H1 (cell line): Measurements from ENCODE around the gene ERG28. TPM values are rescaled to one million over a fixed set of nuclear protein-coding genes. Genes with fewer than 3 reads are reported as not detected.

Source experiments
- CTCF ChIA-PET: fragments of 300-600 bp; sonication (Branson Sonifier 250); formaldehyde crosslinking; loops from one replicate; lab custom pipeline; 2021; ENCODE audit not compliant: partially characterized antibody; lab: Charles Lee
- POLR2A ChIA-PET: fragments of 300-600 bp; sonication (Branson Sonifier 250); formaldehyde crosslinking; loops from one replicate; lab custom pipeline; 2021; ENCODE audit warnings: inconsistent platforms; ENCODE audit not compliant: partially characterized antibody; lab: Charles Lee
- DNase-seq, 2 experiments: peaks; one replicate each; pipeline versions ENCODE4 v3.0.0 to v3.0.0-alpha.2; 2010 to 2022; ENCODE audit warnings: low spot score in 2 of 2, low read depth in 1 of 2, mixed read lengths in 1 of 2
- FAIRE-seq: peaks from 2 replicates; lab custom pipeline; 2011; peaks lifted over from hg19 to GRCh38; lab: Jason Lieb, UNC
- H2AFZ ChIP-seq: 2 replicates; pipeline ENCODE4 v1.8.1; 2012; ENCODE audit warnings: low read length, inconsistent platforms
- H2AK5ac ChIP-seq: 2 replicates; pipeline ENCODE4 v1.6.1; 2013; ENCODE audit warnings: low read depth, low read length
- H2BK120ac ChIP-seq: replicated peaks from 2 replicates; pipeline ENCODE3; 2013; ENCODE audit warnings: low read depth, low read length, inconsistent platforms
- H2BK12ac ChIP-seq: 2 replicates; pipeline ENCODE4 v1.6.1; 2013; ENCODE audit warnings: low read depth, low read length
- H2BK15ac ChIP-seq: 2 replicates; pipeline ENCODE4 v1.6.1; 2013; ENCODE audit warnings: low read length
- H2BK20ac ChIP-seq: 2 replicates; pipeline ENCODE4 v1.6.1; 2013; ENCODE audit warnings: low read length
- H2BK5ac ChIP-seq: 2 replicates; pipeline ENCODE4 v1.6.1; 2013; ENCODE audit warnings: low read depth, low read length
- H3K14ac ChIP-seq: 2 replicates; pipeline ENCODE4 v1.6.1; 2013; ENCODE audit warnings: inconsistent platforms; ENCODE audit not compliant: insufficient read length
- H3K18ac ChIP-seq: 2 replicates; pipeline ENCODE4 v1.6.1; 2013; ENCODE audit warnings: low read length; ENCODE audit errors: extremely low read depth
- H3K23ac ChIP-seq: 2 replicates; pipeline ENCODE4 v1.6.1; 2013; ENCODE audit warnings: inconsistent platforms; ENCODE audit not compliant: insufficient read length
- H3K23me2 ChIP-seq: 2 replicates; pipeline ENCODE4 v1.6.1; 2013; ENCODE audit warnings: low read depth, low read length
- H3K27ac ChIP-seq: 2 replicates; pipeline ENCODE4 v1.6.1; 2011; ENCODE audit warnings: low read depth, low read length, inconsistent platforms
- H3K27me3 ChIP-seq, 4 experiments: replicated peaks in 1 of 4; 1 replicate in 1 of 4; 2 replicates in 3 of 4; pipeline versions ENCODE4 v1.6.1 to v1.8.1; 2011 to 2013; ENCODE audit warnings: low read length in 3 of 4, mild to moderate bottlenecking in 3 of 4, inconsistent platforms in 2 of 4, mixed read lengths in 2 of 4, moderate library complexity in 1 of 4; ENCODE audit not compliant: control insufficient read depth in 3 of 4, insufficient read depth in 3 of 4; ENCODE audit errors: extremely low read depth in 1 of 4
- H3K36me3 ChIP-seq, 4 experiments: 2 replicates each; pipeline versions ENCODE4 v1.6.1 to v1.8.1; 2011 to 2013; ENCODE audit warnings: mild to moderate bottlenecking in 4 of 4, low read length in 3 of 4, moderate library complexity in 2 of 4, control low read depth in 1 of 4, inconsistent platforms in 1 of 4; ENCODE audit not compliant: insufficient read depth in 4 of 4, control insufficient read depth in 2 of 4
- H3K4ac ChIP-seq: replicated peaks from 2 replicates; pipeline ENCODE3; 2013; ENCODE audit warnings: low read length, low read depth, mixed read lengths, inconsistent platforms; ENCODE audit not compliant: insufficient read length
- H3K4me1 ChIP-seq, 4 experiments: replicated peaks in 1 of 4; 1 replicate in 1 of 4; 2 replicates in 3 of 4; pipeline versions ENCODE4 v1.6.1 to v1.8.1; 2011 to 2013; ENCODE audit warnings: low read length in 3 of 4, inconsistent platforms in 2 of 4, mixed read lengths in 1 of 4; ENCODE audit not compliant: insufficient read depth in 4 of 4, control insufficient read depth in 3 of 4
- H3K4me2 ChIP-seq, 2 experiments: 2 replicates each; pipeline versions ENCODE4 v1.6.1 to v1.8.1; 2011 to 2013; ENCODE audit warnings: low read depth in 2 of 2, low read length in 2 of 2, control low read depth in 1 of 2, inconsistent platforms in 1 of 2, mild to moderate bottlenecking in 1 of 2; ENCODE audit not compliant: insufficient read depth in 1 of 2
- H3K4me3 ChIP-seq, 4 experiments: fragments of 200-600, 300-600 bp in 1 of 4; sonication (generic), shearing (Covaris generic), sonication (Bioruptor Twin) in 1 of 4; 2 replicates each; pipeline versions ENCODE4 v1.5.1 to v1.8.1; 2011 to 2016; ENCODE audit warnings: low read length in 4 of 4, low read depth in 3 of 4, control low read depth in 2 of 4, inconsistent platforms in 2 of 4, mild to moderate bottlenecking in 2 of 4, mixed read lengths in 1 of 4, moderate library complexity in 1 of 4; ENCODE audit not compliant: insufficient read depth in 2 of 4; ENCODE audit errors: extremely low read depth in 1 of 4
- H3K56ac ChIP-seq: replicated peaks from 2 replicates; pipeline ENCODE3; 2013; ENCODE audit warnings: low read depth, mild to moderate bottlenecking, mixed read lengths, low read length, inconsistent platforms; ENCODE audit not compliant: insufficient read length
- H3K79me1 ChIP-seq: 2 replicates; pipeline ENCODE4 v1.6.1; 2013; ENCODE audit warnings: low read depth, low read length, control low read depth
- H3K79me2 ChIP-seq, 2 experiments: 2 replicates each; pipeline versions ENCODE4 v1.6.1 to v1.8.1; 2012 to 2013; ENCODE audit warnings: low read length in 2 of 2, mild to moderate bottlenecking in 2 of 2, inconsistent platforms in 1 of 2; ENCODE audit not compliant: insufficient read depth in 2 of 2, control insufficient read depth in 1 of 2
- H3K9ac ChIP-seq, 4 experiments: replicated peaks in 1 of 4; 1 replicate in 1 of 4; 2 replicates in 3 of 4; pipeline versions ENCODE4 v1.6.1 to v1.8.1; 2011 to 2013; ENCODE audit warnings: low read depth in 3 of 4, low read length in 3 of 4, control low read depth in 2 of 4, mild to moderate bottlenecking in 2 of 4, moderate library complexity in 2 of 4, inconsistent platforms in 1 of 4; ENCODE audit errors: extremely low read depth in 1 of 4
- H3K9me3 ChIP-seq, 2 experiments: 2 replicates each; pipeline versions ENCODE4 v1.6.1 to v1.8.1; 2012 to 2013; ENCODE audit warnings: mild to moderate bottlenecking in 2 of 2, moderate library complexity in 2 of 2, control low read depth in 1 of 2, inconsistent platforms in 1 of 2, low read depth in 1 of 2, low read length in 1 of 2, mixed read lengths in 1 of 2; ENCODE audit not compliant: insufficient read depth in 2 of 2
- H4K20me1 ChIP-seq, 2 experiments: replicated peaks in 1 of 2; 2 replicates each; pipeline versions ENCODE3 to v1.8.1; 2011 to 2013; ENCODE audit warnings: inconsistent platforms in 2 of 2, low read length in 2 of 2, mild to moderate bottlenecking in 1 of 2; ENCODE audit not compliant: insufficient read depth in 2 of 2, control insufficient read depth in 1 of 2
- H4K5ac ChIP-seq: 2 replicates; pipeline ENCODE4 v1.6.1; 2013; ENCODE audit warnings: low read length, low read depth, mixed read lengths, inconsistent platforms; ENCODE audit not compliant: insufficient read length
- H4K8ac ChIP-seq: 2 replicates; pipeline ENCODE4 v1.8.0; 2013; ENCODE audit warnings: mild to moderate bottlenecking, moderate library complexity, low read length, inconsistent platforms; ENCODE audit not compliant: insufficient read depth; ENCODE audit errors: extremely low read depth
- H4K91ac ChIP-seq: replicated peaks from 2 replicates; pipeline ENCODE3; 2013; ENCODE audit warnings: low read length, mixed read lengths, inconsistent platforms; ENCODE audit not compliant: insufficient read length
- GABPA ChIP-seq: IDR thresholded peaks from 2 replicates; pipeline ENCODE4 v1.6.1; 2011; ENCODE audit warnings: mild to moderate bottlenecking, low read length, moderate library complexity, borderline replicate concordance; ENCODE audit not compliant: insufficient read depth
- PHF8 ChIP-seq: fragments of 200-600 bp; sonication (generic); conservative IDR thresholded peaks from 2 replicates; pipeline ENCODE4 v1.7.1; 2012; ENCODE audit warnings: low read depth, mild to moderate bottlenecking, inconsistent platforms, low read length, moderate library complexity
- TAF1 ChIP-seq: IDR thresholded peaks from 2 replicates; pipeline ENCODE4 v1.6.1; 2011; ENCODE audit warnings: mild to moderate bottlenecking, low read depth, low read length
- TAF7 ChIP-seq: optimal IDR thresholded peaks from 2 replicates; pipeline ENCODE3; 2011; ENCODE audit warnings: low read depth, mild to moderate bottlenecking, inconsistent platforms, low read length, moderate library complexity, borderline replicate concordance
- WGBS, 2 experiments: shearing (Covaris generic) in 1 of 2; methylation state at CpG; one replicate each; pipeline versions ENCODE4 v1.1.6 to v1.1.7; 2013 to 2015; ENCODE audit warnings: low lambda C conversion rate in 2 of 2, mixed read lengths in 2 of 2, inconsistent platforms in 1 of 2, low coverage in 1 of 2, missing lambda C conversion rate in 1 of 2; ENCODE audit not compliant: insufficient replicate concordance in 2 of 2, insufficient coverage in 1 of 2, insufficient read length in 1 of 2; ENCODE audit errors: extremely low coverage in 1 of 2, missing lambda C conversion rate in 1 of 2; 5-methylcytosine and 5-hydroxymethylcytosine counted together
- polyA plus RNA-seq, 7 experiments: library from polyadenylated mRNA; depleted of rRNA in 3 of 7; stranded (reverse) in 5 of 7; unstranded in 2 of 7; fragments of >200 nt in 5 of 7; fragments of 200-250 nt in 2 of 7; gene quantifications; 1 replicate in 5 of 7; 2 replicates in 1 of 7; 4 replicates in 1 of 7; pipeline versions ENCODE4 v1.2.1 to v1.2.3, GENCODE V29; 2011 to 2013; ENCODE audit warnings: missing spikeins in 2 of 7, mixed read lengths in 2 of 7
- total RNA-seq: library from RNA; stranded (reverse); fragmentation: NEBNext Ultra II Directional; extraction: Animal tissue kit (Norgen Biotek cat#: 25700); gene quantifications from 2 replicates; pipeline ENCODE4 v1.2.1, GENCODE V29; 2021

Gene ERG28
- total and polyA plus RNA-seq, 2 of the 8 experiments (the other 6 are each of a cell fraction or from before 2014, with no cell fraction given), result 32.6 to 56.7 TPM

- Histone ChIP-seq H3K4ac (no peak overlapping the region), H2AFZ (no peak overlapping the region), H3K9me3 (no peaks in the 10 kb centered on the region), H3K4me1 (no peaks in the 10 kb centered on the region), H2BK120ac (no peak overlapping the region), H3K18ac (no peak overlapping the region), H4K5ac (no peak overlapping the region), H3K36me3 (no peaks in the 10 kb centered on the region), H3K23ac (no peak overlapping the region), H3K79me2 (no peaks in the 10 kb centered on the region), H2BK15ac (no peak overlapping the region), H2BK5ac (no peak overlapping the region), H4K20me1 (peaks cover 0 to 3% of the 10 kb centered on the region in 2 experiments), H3K27ac (no peak overlapping the region), H3K27me3 (no peaks in the 10 kb centered on the region), H3K79me1 (no peaks in the 10 kb centered on the region), H3K4me3 (no peak overlapping the region), H2BK20ac (no peak overlapping the region), H3K14ac (no peak overlapping the region), H3K9ac (no peak overlapping the region), H2AK5ac (no peak overlapping the region), H3K56ac (no peak overlapping the region), H4K8ac (no peak overlapping the region), H3K23me2 (no peaks in the 10 kb centered on the region), H3K4me2 (no peak overlapping the region), H2BK12ac (no peak overlapping the region), H4K91ac (no peak overlapping the region)
- 90% methylated on average over 10 of the region's 10 CpGs; no CpG with 5 or more reads in 1 of the 2 experiments for WGBS, 2 experiments
- TF ChIP-seq TAF1 (no peak), PHF8 (no peak), GABPA (no peak), TAF7 (no peak)
- ChIA-PET CTCF (interaction anchor here (0.6 to 3.6 kb wide), 5 partner anchors 10 to 479 kb away, joined by 3 to 19 read pairs (median 6); partner anchors contain the start of gene FLVCR2), POLR2A (interaction anchor here (0.7 to 1.4 kb wide), 4 partner anchors 12 to 347 kb away, joined by 3 read pairs; no protein-coding TSS in a partner anchor)
- DNase-seq (no peak), FAIRE-seq (no peak)
These were observed 54.8 kb downstream of the ERG28 start for GRCh38 chr14:75605916-75606315.
